NCI-H226 (cell line): ENCODE data around the gene PRMT7.
"Not testable (repeated sequence)": the region's sequence is repeated elsewhere in the genome, so short reads cannot be mapped to it uniquely, and the experiment has no call there.

Experiments used
- DNase-seq: peaks from one replicate; pipeline ENCODE4 v3.0.0-alpha.2; 2015

Gene PRMT7

DNA sequence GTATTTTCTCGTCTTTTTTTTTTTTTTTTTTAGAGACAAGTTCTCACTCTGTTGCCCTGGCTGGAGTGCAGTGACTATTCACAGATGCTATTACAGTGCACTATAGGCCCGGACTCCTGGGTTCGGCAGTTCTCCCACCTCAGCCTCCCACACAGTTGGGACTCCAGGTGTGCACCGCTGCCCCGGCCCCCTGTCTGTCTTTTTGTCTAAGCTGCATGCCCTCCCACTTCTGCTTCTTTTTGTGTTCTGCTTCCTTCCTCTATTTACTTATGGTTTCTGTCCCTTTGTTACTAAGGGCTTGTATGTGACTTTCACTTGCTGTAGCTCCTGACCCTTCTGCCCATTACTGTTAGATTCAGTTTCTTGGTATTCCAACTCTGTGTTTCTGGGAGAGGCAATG lies 26.0 kb upstream of the PRMT7 start:
- no peak for DNase-seq

DNA sequence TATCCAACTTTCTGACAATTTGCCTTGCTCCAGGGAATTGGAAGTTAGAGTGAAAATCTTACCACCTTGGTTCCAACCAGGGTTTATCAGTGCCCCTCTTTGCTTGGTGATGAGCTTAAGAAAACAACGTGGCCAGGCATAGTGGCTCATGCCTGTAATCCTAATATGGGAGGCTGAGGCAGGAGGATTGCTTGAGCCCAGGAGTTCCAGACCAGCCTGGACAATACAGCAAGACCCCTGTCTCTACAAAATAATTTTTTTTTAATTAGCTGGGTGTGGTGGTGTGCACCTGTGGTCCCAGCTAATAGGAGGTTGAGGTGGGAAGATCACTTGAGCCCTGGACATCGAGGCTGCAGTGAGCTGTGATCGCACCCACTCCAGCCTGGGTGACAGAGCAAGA lies 25.1 kb upstream of the PRMT7 start:
- DNase-seq: no peak

DNA sequence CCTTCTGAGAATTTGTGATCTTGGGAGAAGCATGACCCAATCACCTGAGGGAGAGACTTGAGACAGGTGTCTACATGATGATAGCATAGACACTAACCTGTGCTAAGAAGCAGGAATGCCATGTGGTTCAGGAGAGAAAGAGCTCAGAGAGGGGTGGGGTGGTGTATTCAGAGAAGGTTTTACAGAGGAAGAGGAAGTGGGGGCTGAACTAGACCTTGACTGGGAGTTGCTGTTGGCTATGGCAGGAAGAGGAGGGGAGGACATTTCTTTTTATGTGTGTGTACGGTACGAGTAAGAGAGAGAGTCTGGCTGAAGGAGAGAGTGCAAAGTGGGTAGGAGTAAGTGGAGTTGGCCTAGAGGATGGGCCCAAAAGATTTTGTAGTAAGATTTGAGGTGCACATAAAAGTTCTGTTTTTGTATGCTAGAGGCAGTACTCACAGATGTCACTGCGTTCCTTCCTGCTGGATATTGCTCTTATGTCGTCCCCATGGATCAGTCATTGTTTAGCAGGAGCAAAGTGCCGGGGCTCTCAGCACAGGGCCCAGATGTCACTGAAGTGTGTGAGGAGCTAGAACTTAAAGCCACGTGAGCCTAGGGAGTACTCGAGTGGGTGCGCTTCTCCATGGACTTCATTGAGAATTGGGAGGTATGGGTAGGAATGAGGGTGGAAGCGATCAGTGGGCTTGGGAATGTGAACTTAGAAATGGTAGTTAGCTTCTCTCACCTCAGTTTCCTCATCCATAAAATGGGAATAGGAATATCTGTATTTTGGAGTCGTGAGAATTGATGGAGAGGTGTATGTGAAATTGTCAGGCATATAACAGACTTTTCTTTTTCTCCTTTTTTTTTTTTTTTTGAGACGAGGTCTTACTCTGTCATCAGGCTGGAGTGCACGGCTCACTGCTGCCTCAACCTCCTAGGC lies 24.4 kb upstream of the PRMT7 start:
- no peak for DNase-seq

DNA sequence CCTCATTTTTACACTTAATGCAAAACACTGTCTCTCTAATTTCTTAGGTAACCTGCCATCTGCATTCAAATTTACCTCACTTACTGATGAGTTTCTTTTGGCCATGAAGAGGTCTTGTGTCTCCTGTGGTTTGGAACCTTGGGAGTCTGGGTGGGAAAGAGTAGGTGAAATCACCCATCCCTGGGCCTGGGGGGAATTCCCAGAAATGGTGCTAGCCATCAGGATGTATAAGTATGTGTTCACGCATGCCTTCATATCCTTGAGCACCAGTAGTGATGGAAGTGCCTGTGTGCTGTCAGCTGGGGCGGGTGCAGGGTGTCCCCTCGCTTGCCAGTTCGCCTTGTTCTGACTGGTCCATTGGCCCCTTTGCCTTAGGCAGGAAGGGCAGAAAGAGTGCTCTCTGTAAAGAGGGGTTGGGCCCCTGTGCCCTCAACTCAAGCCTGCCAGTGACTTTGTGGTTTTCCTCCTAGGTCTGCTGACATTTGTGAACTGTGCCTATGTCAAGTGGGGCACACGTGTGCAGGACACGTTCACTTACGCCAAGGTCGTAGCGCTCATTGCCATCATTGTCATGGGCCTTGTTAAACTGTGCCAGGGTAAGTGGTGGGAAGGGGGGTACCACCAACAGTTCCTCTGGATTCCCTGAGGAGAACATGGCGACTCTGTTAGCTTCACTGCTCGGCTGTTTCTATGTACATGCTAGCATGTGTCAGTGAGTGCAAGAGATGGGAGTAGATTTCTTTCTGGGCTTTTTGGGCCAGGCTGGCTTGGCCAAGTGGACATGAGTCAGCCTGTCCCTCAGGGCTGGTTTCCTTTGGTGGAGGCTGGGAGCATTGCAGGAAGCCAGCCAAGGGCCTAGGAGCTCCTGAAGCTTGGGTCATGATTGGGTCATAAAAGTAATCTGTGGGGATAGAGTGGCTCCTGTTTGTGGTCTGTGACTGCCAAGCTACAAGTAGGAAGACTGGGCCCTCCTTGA lies 23.3 kb upstream of the PRMT7 start:
- peak; percentile 85 for DNase-seq

DNA sequence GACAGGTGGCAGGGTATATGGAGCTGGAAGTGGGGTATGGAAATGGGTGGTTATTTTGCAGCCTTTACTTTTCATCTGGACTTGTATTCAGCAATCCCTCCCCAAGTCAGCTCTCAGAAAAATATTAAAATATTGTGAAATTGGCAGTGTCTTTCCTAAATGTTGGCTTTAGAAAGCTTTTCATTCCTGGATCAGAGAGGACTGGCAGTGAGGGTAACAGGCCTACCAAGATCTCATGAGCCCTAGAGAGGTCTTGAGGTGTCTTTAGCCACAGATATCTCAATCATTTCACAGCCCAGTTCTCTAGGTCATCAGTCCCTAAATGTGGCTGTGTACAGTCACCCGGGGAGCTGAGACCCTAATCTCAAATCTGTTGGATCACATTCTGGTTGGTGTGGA lies 22.6 kb upstream of the PRMT7 start:
- DNase-seq: no peak

DNA sequence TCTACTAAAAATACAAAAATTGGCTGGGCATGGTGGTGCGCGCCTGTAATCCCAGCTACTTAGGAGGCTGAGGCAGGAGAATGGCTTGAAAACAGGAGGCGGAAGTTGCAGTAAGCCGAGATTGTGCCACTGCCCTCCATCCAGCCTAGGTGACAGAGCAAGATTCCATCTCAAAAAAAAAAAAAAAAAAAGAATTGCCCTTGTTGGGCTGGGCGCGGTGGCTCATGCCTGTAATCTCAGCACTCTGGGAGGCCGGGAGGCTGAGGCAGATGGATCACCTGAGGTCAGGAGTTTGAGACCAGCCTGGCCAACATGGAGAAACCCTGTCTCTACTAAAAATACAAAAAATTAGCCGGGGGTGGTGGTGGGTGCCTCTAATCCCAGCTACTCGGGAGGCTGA lies 22.0 kb upstream of the PRMT7 start:
- DNase-seq: not testable (repeated sequence)

DNA sequence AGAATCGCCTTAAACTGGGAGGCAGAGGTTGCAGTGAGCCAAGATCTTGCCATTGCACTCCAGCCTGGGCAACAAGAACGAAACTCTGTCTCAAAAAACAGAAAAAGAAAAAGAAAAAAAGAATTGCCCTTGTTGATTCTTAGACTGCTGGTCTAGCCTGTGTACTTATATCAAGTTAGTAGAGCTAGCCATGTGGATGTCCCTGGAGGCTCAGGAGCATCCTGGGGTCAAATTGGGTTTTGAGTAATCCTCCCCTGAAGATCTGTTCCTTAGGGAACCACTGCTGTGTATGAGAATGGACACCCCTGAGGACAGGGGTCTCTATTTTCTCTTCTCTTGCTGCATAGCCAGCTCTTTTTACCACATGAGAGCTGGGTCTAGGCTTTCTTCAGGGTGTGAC lies 21.6 kb upstream of the PRMT7 start:
- no peak for DNase-seq

DNA sequence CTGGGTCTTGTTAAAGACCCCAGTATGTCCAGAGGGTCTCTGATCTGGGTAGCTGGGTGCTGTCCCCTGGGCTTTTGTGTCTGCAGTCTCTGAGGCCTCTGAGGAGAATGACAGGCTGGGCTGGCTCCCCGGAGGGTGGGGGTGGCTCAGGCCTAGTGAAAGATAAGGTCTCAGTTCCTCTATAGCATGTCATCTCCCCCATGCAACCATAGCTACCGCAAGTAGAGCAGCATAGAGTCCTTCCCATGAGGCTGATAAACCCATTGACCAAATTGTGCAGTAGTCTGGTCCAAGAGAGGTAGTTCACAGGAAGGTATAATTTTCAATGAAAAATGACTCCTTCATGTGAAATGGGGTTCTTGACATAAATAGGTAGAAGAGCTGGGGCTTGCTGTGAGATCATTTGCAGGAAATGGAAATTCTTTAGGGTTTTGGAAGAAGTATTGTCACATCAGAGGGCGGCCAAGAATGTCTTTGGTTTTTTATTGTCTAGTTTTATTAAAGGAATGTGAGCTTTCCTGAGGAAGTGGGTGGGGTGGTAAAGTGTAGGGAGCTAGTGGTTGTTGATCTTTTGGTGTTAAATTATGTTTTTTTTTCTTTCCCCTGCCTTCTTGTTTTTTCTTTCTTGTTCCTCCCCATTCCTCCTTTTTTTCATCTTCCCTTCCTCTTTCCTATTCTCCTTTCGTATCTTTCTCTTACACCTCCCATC lies 21.0 kb upstream of the PRMT7 start:
- DNase-seq: no peak

DNA sequence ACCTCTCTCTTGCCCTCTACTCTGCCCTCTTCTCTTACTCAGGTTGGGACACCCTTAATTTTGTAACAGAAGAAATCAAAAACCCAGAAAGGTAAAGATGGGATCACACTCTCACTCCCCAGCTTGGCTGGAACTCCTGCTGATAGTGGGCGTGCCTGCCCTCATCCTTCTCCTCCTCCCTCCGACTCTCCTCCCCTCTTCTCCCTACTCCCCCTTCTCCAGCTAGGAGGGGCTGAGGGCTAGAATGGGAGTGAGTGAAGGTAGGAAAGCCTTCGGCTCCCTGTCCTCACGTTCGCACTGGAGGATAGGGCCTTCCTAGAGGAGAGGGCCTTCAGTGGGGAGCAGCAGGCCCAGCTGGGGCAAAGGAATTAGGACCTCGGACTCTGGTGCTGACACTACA lies 20.4 kb upstream of the PRMT7 start:
- no peak for DNase-seq

DNA sequence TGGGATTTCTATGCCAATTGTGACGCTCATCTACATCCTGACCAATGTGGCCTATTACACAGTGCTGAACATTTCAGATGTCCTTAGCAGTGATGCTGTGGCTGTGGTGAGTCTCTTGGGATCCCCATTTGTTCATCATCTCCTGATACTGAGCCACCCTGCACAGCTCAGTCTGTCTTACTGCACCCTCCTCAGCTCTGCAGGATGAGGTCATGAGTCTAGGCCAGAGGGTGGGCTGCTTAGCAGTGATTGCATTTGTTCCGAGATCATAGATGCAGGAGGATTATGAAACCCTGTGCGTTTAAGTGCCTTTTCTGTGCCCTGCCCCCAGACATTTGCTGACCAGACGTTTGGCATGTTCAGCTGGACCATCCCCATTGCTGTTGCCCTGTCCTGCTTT lies 19.6 kb upstream of the PRMT7 start:
- DNase-seq: no peak

DNA sequence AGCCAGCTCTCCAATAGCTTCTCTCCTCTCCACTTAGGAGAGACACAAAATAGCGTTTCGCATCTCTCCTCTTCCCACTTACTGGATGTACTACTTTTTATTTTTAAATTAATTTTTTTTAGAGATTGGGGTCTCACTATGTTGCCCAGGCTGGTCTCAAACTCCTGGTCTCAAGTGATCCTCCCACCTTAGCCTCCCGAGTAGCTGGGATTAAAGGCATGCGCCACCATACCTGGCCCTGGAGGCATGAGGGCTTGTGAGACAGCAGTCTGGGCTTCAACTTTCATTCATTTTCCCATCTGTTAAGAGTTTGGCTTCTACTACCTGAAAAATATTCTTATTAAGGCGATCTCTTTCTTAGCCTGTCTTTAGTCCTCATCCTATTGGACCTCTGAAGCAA lies 18.4 kb upstream of the PRMT7 start:
- no peak for DNase-seq

DNA sequence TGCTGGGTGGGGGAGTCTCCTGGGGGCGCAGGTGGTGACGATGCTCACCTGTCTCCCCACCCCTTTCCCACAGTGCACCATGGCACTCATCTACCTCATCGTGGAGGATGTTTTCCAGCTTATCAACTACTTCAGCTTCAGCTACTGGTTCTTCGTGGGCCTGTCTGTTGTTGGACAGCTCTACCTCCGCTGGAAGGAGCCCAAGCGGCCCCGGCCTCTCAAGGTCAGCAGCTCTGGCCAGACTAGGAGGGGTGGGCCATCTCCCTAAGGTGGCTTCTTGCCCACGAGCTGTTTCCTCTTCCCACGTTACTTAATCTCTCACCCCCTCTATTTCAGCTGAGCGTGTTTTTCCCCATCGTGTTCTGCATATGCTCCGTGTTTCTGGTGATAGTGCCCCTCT lies 14.5 kb upstream of the PRMT7 start:
- no peak for DNase-seq

DNA sequence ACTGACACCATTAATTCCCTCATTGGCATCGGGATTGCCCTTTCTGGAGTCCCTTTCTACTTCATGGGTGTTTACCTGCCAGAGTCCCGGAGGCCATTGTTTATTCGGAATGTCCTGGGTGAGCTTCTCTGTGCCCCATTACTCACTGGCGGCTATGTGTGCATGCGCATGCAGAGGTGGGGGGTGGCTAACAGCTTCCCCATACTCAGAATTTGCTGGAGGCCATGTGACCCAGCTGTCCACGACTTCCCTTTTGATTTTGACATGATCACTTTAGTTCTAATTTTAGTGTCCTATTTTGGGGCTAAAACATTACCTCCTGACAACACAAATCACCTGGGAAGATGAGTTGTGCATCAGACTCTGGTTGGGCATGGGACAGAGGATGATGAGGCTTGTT lies 14.1 kb upstream of the PRMT7 start:
- no peak for DNase-seq

DNA sequence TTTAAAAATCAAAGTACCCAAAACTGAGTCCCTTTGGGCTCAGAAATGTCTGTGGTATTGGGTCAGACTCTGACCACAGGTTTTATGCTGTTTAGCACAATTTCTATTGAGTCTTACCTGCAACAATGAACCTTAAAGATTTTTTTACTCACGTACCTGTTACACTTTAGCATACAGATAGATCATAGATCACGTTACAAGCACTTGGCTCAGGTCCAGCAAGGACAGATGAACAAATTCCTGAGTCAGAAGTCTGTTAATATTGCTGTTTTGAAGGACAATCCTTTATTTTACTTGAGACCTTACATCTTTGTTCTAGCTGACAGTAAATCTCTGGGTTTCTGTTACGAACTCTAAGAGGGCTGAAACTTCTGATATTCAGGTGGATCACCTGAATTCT lies 12.9 kb upstream of the PRMT7 start:
- no peak for DNase-seq

DNA sequence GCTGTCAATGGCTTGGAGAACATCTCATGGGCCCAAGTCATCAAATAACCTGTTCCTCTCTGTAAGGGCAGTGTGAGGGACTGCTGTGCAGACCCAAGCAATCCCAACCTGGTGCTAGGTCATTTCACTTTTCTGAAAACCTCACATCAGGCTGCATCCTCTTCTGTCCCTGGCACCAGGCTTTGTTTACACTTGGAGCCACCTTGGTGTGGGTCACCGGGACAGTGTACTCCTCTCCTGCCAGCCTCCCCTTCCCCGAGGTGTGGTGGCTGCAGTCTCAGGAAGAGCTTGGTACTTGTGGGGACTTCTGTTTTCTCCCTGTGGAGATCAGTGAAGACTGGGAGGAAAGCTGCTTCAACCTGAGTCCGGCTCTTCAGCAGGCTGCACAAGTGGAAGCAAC lies 12.5 kb upstream of the PRMT7 start:
- no peak for DNase-seq

DNA sequence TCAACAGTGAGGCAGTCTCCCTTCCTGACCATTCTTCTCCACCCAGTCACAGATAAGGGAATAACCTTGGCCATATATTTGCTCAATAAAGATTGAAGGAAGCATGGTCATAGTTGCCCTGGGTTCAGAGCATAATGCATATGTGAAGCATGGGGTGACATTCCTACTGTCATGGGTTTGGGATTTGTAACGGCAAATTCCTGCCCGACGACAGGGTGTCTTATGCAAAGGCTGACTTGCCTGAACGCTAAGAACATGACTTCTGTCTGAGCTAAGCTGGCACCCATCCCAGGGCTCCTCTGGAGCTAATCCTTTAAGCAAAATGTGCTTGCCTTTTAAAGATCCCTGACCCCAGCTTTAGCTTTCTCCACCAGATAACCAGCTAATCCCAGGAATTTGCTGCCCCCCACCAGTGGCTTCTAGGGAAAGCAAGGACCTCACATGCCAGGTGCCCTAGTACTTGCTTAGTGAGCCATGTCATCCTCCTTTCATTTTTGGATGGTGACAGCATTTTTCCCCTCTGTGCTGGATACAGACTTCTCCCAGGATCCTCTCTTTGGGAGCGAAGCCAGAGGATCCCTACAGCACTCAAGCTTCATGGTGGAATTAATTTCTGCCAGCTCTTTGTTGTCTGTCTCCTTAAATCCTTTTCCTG lies 11.8 kb upstream of the PRMT7 start:
- DNase-seq: peak; percentile 41

DNA sequence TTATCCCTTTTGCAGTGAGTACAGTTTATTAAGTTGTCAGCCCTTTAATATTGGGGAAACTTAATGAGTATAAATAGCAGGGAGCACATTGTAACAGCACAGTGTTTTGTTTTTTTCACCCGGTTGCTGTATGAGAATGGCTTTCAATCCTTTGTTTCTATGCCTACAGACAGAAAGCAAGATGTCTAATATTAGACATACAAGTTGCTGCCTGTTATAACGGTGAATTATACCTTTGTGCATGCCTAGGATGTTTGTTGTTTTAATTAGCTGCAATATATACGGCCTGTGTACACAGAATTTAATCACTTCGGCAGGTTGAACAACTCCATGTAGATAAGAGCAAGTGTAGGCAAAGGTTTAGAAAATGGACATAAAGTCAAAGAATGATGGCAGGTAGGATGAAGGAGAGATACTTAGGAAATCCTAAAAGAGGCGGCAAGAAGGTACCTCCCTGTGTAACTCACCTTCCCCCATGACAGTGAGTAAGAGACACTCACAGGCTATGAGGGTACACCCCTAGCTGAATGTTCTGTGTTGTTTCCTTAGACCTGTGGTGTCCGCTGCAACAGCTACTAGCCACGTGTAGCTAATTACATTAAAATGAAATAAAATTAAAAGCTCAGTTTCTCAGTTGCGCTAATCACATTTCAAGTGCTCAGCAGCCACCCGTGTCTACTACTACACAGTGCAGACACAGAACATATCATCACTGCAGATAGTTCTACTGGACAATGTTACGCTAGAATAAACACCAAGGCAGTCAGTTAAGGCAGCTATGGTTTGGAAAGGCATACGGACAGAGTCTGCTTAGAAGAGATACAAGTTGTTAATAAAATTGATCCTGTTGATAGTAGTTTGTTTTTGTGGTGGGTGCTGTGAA lies 11.0 kb upstream of the PRMT7 start:
- no peak for DNase-seq

DNA sequence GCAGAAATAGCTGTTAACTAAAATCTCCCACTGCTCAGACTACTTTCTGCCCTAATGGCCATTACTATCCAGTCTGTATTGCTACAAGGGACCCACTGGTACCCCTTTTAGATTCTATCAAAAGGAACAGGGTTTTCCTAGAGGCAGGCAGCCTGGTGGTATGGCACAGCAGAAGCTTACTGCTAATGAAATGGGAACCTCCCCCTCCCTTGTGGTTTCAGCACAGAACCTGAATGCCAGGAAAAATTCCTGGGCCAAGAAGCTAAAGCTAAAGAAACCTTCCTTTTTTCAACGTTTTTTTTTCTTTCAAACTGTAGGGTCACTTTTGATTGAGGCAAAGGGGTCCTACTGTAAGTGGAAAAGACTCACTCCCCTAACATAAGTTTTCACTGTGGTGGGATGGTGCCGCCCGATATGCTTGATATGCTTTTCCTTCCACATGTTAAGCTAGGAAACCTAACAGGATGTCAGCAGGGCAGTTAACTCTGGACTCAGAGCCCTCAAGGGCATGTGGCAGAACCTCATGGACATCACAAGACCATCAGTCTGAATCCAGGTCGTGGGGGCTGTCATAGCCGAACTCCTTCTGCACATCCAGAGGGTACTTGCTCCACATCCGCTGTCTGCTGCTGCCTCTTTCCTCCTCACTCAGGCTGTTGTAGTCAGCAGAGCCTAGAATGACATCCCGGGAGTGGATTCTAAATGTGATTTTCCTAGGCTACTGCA lies 9.9 kb upstream of the PRMT7 start:
- peak; percentile 22 for DNase-seq

DNA sequence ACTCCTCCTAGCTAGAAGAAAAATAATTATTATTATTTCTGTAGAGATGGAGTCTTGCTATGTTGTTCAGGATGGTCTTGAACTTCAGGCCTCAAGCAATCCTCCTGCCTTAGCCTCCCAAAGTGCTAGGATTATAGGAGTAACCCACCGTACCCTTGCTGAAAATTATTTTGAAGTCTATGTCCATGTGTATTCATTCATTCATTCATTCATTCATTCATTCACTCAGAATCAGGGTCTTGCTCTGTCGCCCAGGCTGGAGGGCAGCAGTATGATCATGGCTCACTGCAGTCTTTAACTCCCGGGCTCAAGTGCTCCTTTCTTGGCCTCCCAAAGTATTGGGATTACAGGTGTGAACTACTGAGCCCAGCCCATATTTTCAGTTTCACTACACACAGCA lies 4.2 kb upstream of the PRMT7 start:
- no peak for DNase-seq

DNA sequence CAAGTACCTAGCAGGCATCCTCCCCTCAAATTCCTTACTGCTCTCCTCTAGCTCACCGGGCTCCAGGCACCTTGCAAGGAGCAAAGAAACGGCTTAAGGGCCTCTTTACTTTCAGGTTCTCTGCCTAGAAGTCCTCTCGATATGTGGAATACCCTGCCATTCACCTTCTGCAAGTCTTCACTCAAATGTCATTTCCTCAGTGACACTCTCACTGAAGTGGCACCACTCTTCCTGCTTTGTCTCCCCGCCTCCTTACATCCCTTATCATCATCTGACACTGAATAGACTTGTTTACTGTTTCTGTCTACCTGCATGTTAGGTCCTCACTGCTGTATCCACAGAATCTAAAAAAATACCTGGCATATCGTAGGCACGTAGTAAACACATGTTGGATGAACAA lies 1.0 kb upstream of the PRMT7 start:
- DNase-seq: no peak

DNA sequence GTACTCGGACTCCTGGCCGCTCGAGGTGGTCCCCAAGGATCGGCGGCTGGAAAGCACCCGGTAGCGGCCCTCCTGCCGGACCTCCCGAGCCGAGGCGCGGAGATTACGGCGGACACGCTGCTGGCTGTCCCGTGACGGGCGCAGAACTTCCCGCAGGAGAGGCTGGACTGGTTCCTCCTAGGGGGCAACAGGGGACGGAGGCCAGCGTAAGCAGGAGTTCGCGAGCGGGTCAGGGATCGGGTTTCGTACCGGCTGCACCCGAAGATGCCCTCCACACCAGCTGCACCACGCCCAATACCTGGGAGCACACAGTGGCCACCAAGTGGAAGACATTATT lies 414 bp upstream of the PRMT7 start:
- no peak for DNase-seq
